ENCODE measurements around the gene MYMX. TPM values are rescaled to one million over a fixed set of nuclear protein-coding genes. Genes with fewer than 3 reads are reported as not detected.

MYMX gene
- total RNA-seq, 1 donor from 2014 or later, result not detected

DNA sequence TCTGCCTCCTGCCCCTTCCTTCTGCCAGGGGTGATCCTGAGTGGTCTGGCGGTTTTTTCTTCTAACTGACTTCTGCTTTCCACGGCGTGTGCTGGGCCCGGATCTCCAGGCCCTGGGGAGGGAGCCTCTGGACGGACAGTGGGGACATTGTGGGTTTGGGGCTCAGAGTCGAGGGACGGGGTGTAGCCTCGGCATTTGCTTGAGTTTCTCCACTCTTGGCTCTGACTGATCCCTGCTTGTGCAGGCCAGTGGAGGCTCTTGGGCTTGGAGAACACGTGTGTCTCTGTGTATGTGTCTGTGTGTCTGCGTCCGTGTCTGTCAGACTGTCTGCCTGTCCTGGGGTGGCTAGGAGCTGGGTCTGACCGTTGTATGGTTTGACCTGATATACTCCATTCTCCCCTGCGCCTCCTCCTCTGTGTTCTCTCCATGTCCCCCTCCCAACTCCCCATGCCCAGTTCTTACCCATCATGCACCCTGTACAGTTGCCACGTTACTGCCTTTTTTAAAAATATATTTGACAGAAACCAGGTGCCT, 16.9 kb downstream of the MYMX start:
- DNase-seq, result no peak

DNA sequence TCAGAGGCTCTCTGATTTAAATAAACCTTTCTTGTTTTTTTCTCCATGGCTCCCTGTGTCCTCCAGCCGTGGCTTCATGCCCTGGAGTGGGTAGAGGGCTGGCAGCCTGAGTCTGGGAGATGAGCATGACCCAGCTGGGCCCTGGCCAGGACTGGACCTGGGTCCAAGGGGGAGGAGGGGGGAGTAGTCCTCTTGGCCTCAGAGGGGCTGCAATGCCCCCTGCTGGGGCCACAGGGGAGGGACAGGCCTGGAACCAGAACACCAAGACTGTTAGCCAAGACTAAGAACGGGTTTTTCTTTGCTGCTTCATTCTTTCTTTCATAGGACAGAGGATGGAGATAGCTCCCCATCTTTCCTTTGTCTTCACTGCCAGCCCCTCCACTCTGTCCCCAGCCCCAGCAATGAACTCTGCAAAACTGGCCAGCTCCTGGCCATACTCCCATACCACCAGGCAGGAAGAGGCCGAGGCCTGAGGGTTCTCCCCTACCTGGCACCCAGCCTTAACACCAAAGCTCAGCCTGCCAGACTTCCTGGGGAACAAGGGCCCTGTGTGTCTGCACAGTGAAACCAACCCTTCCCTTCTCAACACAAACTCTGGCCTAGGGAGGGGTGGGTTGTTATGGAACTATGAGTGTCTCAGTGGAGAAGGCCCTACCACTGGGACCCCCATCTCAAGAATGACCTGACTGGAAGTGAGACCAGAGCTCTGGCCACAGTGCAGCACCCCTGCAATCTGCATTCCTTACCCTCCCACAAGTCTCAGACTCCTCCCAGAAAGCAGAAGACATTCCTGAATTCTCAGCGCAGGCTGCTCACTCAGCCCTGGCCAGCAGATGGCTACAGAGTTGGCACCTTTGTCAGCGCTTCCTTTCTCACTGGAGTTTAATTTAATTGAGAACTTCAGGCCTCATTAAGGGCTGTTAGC, 17.6 kb downstream of the MYMX start:
- peak; percentile 64 for DNase-seq

DNA sequence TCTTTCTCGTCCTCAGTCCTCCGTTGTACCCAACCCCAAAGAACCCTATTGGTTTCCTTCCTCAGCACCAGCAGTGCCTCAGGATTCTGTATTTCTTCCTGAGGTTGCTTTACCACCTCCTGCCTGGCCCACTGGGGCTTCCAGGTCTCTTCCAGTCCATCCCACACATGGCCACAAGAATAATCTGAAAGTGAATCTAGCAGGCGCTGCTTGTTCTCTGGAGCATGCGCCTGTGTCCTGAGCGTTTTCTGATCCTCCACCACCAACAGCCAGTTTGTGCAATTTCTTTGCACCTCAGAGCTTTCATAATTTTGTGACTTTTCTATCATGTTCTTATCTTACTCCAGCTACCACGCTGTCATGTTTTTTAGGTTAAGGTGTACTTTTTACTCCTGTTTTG, 18.5 kb downstream of the MYMX start:
- no peak for DNase-seq

DNA sequence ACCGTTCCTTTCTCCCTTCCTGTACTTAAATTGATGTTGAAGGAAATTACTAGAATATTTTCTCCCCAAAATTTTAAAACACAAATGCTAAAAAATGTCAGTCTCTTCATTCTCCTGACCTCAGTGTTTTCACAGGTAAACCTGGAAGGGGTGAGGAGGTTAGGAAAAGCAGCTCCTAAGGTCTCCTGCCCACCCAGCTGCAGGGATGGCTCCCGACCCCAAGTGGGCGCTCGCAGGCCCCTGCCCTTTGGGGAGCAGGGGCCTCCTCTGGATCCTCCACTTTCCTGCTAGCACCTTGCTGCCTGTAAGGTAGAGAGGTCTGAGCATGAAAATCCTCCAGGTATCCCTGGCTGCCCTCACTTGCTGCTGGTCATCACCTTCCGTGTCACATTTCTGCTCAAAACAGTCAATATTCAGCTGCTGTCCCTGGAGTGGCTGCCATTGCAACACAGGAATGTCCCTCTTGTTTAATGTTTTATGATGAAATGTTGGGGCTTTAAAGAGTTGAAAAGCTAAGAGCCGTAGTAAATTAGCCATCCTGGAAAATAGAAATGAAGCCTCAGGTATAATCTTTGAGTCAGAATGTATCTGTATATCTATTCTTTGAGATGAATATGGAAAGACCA, 19.3 kb downstream of the MYMX start:
- DNase-seq, result no peak

- peak; percentile 86 for DNase-seq
Measured at GRCh38 chr6:44237021-44237812, 20.5 kb downstream of the MYMX start.

GRCh38 chr6:44237813-44238433, 21.2 kb downstream of the MYMX start:
- peak; percentile 79 for DNase-seq

DNA sequence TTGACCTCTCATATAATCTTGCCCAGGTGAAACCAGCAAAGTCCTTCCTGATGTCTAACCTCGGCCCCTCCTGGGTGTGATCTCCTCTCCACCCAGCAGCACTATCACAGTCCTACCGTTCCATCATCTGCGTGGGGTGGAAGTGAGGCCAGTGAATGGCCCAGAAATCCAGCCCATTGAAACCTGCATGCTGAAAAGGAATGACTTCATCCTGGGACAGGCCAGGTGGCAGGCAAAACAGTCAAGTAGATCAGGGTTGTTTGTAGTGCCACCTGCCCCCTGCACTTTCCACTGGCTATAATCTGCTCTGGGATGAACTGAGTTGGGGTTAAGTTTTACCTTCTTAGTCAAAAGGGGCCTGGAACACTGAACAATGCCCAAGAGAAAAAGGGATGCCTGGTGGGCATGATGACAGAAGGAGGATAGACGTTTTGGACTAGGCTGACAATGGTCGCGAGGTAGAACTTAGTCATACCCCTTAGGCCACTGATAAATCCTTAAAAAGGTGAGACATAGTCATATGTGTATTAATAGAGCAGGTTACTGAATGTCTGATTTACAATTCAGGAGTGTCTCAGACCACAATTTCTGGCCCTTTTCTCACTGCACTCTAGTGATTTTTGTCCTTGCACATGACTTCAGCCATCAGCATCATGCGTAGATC, 22.1 kb downstream of the MYMX start:
- DNase-seq, result no peak

GRCh38 chr6:44243345-44243744, 26.6 kb downstream of the MYMX start:
- DNase-seq, result no peak

DNA sequence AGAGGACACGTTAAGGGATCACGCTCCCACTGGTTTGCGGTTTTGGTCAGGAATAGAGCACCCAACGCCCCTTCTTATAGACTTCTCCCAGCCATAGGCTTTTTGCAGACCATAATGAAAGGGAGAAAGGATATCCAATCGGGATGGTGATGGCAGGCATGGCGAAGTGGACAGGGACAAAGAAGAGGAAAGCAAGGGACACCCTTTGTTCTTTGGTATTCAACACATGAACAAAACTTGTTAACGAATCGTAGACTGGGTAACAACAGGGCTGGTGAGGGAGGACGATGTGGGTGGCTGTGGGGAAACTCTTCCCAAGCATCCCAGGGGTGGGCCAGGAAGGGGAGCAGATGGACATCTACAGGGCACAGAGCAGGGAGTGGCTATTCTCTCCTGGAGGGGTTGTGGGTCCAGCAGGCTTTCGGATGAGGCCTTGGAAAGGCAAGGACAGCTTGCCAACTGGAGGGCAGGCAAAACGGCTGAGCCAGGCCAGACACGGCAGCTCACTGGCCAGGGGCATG, 28.7 kb downstream of the MYMX start:
- no peak for DNase-seq

DNA sequence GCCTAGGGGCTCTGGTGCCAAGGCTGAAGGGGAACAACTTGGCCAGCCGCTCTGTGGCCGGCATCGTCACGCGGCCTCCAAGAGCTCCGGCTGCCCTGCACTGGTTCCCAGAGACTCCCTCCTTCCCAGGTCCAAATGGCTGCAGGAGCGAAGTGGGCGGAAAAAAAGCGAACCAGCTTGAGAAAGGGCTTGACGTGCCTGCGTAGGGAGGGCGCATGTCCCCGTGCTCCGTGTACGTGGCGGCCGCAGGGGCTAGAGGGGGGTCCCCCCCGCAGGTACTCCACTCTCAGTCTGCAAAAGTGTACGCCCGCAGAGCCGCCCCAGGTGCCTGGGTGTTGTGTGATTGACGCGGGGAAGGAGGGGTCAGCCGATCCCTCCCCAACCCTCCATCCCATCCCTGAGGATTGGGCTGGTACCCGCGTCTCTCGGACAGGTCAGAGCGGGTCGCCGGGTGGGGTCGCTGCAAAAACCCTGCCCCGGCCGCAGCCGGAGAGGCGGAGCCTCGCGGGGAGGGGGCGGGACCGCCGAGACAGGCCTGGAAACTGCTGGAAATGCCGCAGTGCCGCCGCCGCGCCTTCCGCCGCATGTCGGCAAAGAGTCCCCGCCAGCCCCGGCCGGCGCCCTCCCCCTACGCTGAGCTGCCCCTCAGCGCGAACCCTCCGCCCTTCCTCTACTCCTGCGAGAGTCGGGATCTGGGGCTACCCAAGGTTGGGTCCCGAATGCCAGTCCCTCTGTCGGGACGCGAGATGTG, 29.4 kb downstream of the MYMX start:
- DNase-seq, result peak; percentile 80

DNA sequence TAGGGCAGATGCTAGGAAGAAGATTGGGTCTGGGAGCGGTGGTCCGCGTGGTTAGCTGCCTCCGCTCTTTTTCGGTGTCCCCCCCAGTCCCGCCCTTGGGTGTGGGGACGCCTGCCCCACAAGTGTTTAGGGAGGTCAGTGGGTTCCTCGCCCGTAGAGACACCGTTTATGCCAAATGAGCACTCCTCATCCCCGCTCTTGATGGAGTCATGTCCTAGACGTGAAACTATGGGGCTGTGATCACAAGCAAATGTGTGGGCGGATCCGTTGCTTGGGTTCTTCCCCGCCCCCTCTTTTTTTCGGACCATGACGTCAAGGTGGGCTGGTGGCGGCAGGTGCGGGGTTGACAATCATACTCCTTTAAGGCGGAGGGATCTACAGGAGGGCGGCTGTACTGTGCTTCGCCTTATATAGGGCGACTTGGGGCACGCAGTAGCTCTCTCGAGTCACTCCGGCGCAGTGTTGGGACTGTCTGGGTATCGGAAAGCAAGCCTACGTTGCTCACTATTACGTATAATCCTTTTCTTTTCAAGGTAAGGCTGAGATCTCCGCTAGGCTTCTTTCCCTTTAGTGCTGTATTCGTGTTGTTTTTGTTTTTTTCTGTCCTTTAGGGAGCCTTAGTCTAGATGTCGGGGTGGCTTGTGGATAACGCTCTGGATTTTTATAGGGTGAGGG, 30.1 kb downstream of the MYMX start, which contains the start of gene HSP90AB1:
Gene HSP90AB1 (plus strand): TSS at position 439 of the 675 bp plus-strand sequence. CDS start 1,529 bp downstream, outside the sequence.
- peak; percentile 89 for DNase-seq

GRCh38 chr6:44247338-44248302, 30.9 kb downstream of the MYMX start:
- peak; percentile 83 for DNase-seq

GRCh38 chr6:44248579-44248978, 31.9 kb downstream of the MYMX start:
- no peak for DNase-seq

DNA sequence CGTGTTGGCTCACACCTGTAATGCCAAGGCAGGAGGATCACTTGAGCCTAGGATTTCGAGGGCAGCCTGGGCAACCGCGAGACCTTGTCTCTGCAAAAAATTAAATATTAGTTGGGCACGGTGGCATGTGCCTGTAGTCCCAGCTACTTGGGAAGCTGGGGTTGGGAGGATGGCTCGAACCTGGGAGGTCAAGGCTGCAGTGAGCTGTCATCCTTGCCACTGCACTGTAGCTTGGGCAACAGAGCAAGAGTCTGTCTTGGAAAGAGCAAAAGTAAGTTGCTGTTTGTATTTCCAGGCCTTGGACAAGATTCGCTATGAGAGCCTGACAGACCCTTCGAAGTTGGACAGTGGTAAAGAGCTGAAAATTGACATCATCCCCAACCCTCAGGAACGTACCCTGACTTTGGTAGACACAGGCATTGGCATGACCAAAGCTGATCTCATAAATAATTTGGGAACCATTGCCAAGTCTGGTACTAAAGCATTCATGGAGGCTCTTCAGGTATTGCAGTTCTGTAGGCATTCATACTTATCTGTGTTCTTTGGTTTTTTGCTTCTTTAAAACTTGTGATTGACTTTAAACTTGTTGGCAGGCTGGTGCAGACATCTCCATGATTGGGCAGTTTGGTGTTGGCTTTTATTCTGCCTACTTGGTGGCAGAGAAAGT, 32.5 kb downstream of the MYMX start:
- no peak for DNase-seq

DNA sequence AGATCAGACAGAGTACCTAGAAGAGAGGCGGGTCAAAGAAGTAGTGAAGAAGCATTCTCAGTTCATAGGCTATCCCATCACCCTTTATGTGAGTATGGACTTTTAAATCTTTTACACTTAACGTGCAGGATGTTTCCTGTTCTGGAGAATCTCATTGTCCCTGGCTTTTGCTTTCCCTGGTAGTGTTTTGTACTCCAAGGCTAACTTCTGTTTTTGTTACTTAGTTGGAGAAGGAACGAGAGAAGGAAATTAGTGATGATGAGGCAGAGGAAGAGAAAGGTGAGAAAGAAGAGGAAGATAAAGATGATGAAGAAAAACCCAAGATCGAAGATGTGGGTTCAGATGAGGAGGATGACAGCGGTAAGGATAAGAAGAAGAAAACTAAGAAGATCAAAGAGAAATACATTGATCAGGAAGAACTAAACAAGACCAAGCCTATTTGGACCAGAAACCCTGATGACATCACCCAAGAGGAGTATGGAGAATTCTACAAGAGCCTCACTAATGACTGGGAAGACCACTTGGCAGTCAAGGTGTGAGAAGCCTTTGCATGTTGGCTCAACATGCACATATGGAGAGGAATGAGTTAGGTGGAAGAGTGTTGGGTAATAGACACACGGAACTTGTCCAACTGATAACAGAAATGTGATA, 33.5 kb downstream of the MYMX start:
- DNase-seq, result no peak

DNA sequence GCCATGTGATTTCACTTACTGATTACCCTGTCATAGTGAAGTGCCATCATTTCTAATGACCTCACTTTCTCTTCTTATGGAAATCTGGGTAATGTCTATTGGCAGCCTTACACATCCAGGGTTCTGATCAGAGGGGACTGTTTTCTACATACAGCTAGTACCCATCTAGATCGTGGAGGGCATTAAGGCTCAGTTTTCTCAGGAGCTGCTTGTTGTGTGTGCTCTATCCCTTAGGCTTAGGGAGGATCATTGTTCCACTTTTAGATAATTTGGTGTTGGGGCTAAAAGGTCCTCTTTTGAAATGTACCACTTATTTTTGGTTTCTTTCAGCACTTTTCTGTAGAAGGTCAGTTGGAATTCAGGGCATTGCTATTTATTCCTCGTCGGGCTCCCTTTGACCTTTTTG, 34.0 kb downstream of the MYMX start:
- no peak for DNase-seq

All from occipital lobe (tissue), 2 donors.